ENCODE data around the gene OAT.

OAT gene

DNA sequence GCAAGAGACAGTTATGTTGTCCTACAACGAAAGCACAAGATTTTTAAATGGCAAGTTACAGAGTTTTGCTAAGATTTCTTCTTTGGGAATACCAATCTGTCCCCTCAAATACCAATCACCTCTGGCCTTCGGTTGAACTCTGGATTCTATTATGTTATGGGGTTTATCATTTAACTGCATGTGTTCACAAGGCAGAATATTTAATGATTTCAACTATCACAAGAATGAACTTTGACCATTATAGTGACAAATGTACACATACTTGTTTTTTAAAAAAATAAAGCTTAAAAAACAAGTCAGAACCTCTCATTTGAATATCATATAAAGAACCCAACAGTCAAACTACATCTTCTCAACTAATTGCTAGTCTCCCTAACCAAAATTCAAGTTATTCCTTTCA lies 11.3 kb downstream of the OAT start:
- no peak for DNase-seq (ENCODE audit: low read depth in 2 of 3, low spot score in 1 of 3)

DNA sequence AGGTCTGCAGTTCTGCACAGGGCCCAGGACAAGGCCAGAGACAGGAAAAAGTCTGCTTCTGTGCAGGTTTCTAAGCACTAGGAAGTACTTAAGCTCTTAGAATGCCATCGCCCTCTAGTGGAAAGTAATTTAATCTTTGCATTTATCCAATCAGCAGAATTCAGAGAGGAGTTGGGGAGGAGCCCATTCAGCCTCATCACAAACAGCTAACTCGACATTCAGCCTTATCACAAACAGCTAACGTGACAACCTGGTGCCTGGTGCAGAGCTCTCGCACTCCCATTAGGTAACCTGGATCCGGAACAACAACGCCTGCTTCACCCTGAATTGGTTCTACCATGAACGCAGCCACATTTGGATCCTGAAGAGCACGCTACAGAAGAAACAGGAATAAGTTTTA lies 15.2 kb downstream of the OAT start:
- DNase-seq (ENCODE audit: low read depth in 2 of 3, low spot score in 1 of 3): peak in 1 of 3 donors; percentile 20

DNA sequence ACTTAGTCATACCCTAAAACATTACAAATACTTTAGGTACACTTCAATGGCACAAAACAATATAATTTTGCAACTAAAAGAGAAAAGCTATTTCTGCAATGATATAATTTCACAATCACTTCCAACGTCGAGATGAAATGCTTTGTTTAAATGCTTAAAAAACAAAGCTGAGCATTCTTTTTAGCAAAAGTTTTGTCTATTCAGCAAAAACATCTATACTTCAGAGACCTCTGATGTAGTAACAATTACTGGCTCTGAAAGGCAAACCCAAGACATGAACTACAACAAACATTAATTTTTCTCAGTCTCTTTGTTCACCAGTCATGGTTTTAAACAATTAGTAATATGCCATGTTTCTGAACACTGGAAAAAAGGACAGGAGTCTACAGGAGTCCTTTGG lies 16.4 kb downstream of the OAT start:
- no peak for DNase-seq (ENCODE audit: low read depth in 2 of 3, low spot score in 1 of 3)

GRCh38 chr10:124401633-124402032 lies 17.1 kb downstream of the OAT start:
- DNase-seq (ENCODE audit: low read depth in 2 of 3, low spot score in 1 of 3): no peak

DNA sequence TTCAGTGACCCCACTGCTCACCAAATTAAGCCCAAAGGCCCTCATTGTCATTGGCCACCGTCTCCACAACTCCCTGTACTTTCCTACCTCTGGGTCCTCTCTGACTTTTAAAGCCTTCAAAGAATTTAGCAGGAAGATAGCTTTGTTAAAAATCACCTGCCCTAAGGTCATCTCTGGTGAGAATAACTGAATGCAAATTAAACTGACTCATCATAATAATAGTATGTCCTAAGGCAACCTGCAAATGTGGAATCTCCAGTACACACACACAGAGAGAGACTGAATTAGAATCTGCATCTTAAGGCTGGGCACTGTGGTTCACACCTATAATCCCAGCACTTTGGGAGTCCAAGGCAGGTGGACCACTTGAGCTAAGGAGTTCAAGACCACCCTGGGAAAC lies 24.1 kb downstream of the OAT start:
- no peak for DNase-seq (ENCODE audit: low read depth in 2 of 3, low spot score in 1 of 3)

- DNase-seq (ENCODE audit: low read depth in 2 of 3, low spot score in 1 of 3): no peak
Measured at GRCh38 chr10:124392626-124393342, 25.9 kb downstream of the OAT start.

GRCh38 chr10:124390471-124391187 lies 28.1 kb downstream of the OAT start:
- DNase-seq (ENCODE audit: low read depth in 2 of 3, low spot score in 1 of 3): no peak

- DNase-seq (ENCODE audit: low read depth in 2 of 3, low spot score in 1 of 3): no peak
Measured at GRCh38 chr10:124389613-124390361, 28.9 kb downstream of the OAT start.

- DNase-seq (ENCODE audit: low read depth in 2 of 3, low spot score in 1 of 3): peak; percentile 81 to 91 (median 90)
Measured at GRCh38 chr10:124388823-124389612, 29.7 kb downstream of the OAT start.

DNA sequence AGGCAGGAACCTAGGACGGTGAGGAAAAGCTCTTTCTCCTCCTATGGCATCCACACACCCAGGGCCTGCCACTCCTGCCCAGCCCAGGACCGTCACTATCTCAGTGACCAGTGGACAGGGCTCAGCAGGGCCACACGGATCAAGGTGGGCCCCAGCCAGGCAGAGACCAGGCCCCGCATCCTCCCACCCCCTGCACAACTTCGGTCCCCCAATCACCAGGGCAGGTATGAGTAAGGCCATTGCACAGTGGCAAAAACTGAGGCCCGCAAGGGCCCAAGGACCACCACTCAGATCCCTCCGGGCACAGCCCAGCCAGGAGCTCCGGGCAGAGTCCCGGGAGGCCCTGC lies 30.3 kb downstream of the OAT start:
- no peak for DNase-seq (ENCODE audit: low read depth in 2 of 3, low spot score in 1 of 3)

DNA sequence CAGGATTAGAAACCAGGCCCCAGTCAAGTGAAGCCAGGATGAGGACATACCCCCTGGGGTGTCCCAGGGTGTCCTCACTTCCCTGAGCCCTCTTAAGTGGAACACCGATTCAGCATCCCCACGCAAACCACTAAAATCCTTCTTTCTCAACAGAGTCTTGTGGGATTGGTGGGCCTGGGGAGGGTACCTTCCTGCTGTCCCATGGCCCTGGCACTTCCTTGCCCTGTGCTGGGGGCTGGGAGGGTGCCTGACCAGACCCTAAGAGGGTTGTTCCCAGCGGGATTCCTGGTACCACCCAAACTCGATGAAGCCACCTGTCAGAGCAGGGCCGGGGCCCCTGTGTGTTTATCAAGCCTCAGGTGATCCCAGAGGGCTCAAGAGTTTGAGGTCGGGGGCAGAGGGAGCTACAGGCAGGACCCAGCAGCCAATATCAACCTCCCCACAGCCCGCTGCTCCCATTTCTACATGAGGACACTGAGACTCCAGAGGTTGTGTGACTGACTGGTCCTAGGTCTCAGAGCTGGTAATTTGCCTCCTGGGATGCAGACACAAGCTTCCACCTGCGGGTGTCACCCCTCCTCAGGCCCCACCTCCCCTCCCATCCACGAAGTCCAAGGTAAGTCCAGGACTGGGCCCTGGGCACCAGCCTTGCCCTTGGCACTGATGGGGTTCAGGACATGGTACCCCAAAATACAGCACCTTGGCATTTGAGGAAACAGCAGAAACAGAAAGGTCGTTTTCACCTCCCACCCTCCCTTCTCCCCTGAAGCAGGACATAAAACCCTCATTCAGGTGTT lies 31.4 kb downstream of the OAT start:
- DNase-seq (ENCODE audit: low read depth in 2 of 3, low spot score in 1 of 3): no peak

DNA sequence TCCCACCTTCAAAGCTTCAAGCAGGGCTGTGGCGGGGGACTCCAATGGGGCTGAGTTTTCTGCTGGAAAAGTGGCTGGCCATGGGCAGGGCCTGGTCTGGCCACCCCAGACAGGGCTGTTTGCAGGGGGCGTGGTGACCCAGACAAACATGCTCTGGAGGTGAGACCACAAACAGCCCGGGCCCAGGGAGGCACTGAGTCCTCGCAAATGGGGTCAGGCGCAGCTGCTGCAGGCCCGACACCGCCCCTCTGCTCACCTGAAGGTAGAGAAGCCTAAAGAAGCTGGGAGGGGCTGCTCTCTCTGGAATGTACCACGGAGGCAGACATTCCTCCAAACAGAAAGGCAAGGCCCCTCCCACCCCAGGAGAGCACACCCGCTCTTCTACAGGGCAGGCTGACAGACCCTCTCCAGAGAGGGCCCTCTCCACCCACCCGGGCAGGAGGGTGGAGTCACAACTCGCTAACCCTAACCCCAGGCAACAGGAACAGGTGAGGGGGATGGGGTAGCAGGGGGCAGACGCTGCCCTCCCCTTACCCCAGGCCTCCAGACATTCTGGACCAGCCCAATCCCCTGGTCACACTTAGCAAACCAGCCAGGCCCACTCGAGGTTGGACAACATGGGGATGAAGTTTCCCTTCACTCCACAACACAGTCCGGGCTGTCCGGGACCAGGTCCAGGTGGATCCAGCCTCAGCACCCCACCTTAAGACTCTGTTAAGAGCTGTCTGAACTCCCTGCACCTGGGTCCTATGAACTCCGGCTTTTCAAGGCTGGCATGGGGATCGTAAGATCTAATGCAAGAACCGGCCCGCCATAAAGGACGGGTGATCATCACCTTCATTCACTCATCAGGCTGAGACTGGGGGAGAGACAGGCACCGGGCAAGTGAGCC lies 32.3 kb downstream of the OAT start:
- no peak for DNase-seq (ENCODE audit: low read depth in 2 of 3, low spot score in 1 of 3)

DNA sequence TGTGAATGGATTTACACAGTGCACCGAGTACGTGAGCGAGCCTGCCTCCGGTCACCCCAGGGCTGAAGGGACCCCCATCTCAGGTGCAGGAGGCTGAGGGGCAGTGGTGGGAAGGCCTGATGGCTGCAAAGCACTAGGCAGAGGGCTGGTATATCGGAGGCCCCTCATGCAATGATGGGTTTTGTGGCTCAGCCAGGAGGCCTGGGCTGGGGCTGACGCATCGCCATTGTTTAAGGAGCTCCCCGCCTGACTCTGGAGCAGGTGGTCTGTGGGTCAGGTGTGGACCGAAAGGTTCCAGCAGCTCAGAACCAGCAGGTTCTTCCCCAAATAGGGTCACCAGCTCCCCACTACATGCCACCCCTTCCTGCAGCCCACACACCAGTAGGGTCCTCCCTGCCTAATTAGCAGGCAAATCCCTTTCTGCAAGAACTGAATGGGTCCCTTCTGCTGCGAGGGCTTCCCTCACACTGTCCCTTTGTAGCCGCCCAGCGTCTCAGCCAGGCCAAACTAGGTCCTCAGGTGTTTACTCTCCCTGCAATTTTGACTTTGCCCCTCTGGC lies 33.0 kb downstream of the OAT start:
- no peak for DNase-seq (ENCODE audit: low read depth in 2 of 3, low spot score in 1 of 3)

- DNase-seq (ENCODE audit: low read depth in 2 of 3, low spot score in 1 of 3): no peak
Measured at GRCh38 chr10:124384591-124385190, 34.0 kb downstream of the OAT start.

DNA sequence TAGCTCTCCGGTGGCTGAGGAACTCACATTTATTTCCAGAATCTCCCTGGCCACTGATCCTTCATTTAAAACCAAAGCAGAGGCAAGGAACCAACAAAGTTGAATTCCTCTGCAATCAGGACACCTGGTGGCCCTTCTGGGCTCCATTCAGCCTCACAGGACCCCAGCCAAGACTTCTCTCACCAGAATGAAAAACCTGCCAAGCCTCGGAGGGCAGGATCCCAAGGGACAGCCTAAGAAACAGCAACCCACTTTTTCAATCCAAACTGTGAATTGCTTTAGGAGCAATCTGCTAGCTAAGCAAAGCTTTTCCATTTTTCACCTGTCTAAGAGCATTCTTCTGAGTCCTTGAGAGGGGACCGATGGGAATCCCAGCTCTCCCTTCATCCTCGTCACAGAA lies 34.6 kb downstream of the OAT start:
- no peak for DNase-seq (ENCODE audit: low read depth in 2 of 3, low spot score in 1 of 3)

GRCh38 chr10:124383496-124383895 lies 35.2 kb downstream of the OAT start:
- no peak for DNase-seq (ENCODE audit: low read depth in 2 of 3, low spot score in 1 of 3)

- DNase-seq (ENCODE audit: low read depth in 2 of 3, low spot score in 1 of 3): no peak
Measured at GRCh38 chr10:124381011-124381611, 37.6 kb downstream of the OAT start.

GRCh38 chr10:124380256-124380995 lies 38.3 kb downstream of the OAT start:
- DNase-seq (ENCODE audit: low read depth in 2 of 3, low spot score in 1 of 3): no peak

Measured in stimulated activated CD4-positive, alpha-beta T cell treated with anti-CD3 and anti-CD28 coated beads, Interleukin-12 subunit alpha, Interleukin-12 subunit beta, amount 100 ng/mL, for 48 hours (primary cell).